Small intestine (tissue), 7 donors: ENCODE results near the gene C1QTNF3. TPM values are rescaled to one million over a fixed set of nuclear protein-coding genes. Genes with fewer than 3 reads are reported as not detected.

Experiments
- DNase-seq, 2 donors: peaks; one replicate each; pipeline versions ENCODE4 v3.0.0 to v3.0.0-alpha.2; 2013
- FAIRE-seq: peaks from 2 replicates; lab custom pipeline; 2012; peaks lifted over from hg19 to GRCh38; lab: Jason Lieb, UNC
- H3K27ac ChIP-seq, 3 donors: one replicate each; pipeline ENCODE4 v1.5.1; 2013; ENCODE audit warnings: low read length in 2 of 3, mild to moderate bottlenecking in 2 of 3, control low read depth in 1 of 3, inconsistent platforms in 1 of 3, low read depth in 1 of 3, moderate library complexity in 1 of 3
- H3K27me3 ChIP-seq, 3 donors: one replicate each; pipeline ENCODE4 v1.6.1; 2013; ENCODE audit warnings: low read length in 3 of 3, inconsistent platforms in 1 of 3; ENCODE audit not compliant: control insufficient read depth in 3 of 3, insufficient read depth in 3 of 3
- H3K36me3 ChIP-seq, 3 donors: one replicate each; pipeline ENCODE4 v1.6.1; 2013; ENCODE audit warnings: low read length in 3 of 3, inconsistent platforms in 1 of 3, low read depth in 1 of 3, mild to moderate bottlenecking in 1 of 3, moderate library complexity in 1 of 3; ENCODE audit not compliant: control insufficient read depth in 3 of 3, insufficient read depth in 2 of 3
- H3K4me1 ChIP-seq, 3 donors: one replicate each; pipeline ENCODE4 v1.6.1; 2013; ENCODE audit warnings: low read length in 2 of 3, inconsistent platforms in 1 of 3, low read depth in 1 of 3, mild to moderate bottlenecking in 1 of 3, moderate library complexity in 1 of 3; ENCODE audit not compliant: control insufficient read depth in 3 of 3, insufficient read depth in 2 of 3
- H3K4me3 ChIP-seq, 3 donors: one replicate each; pipeline ENCODE4 v1.5.1; 2013; ENCODE audit warnings: low read length in 3 of 3, control low read depth in 1 of 3, inconsistent platforms in 1 of 3, low read depth in 1 of 3, mild to moderate bottlenecking in 1 of 3, moderate library complexity in 1 of 3
- H3K9me3 ChIP-seq, 2 donors: one replicate each; pipeline ENCODE4 v1.6.1; 2013; ENCODE audit warnings: low read depth in 1 of 2, low read length in 1 of 2; ENCODE audit not compliant: control insufficient read depth in 2 of 2, insufficient read depth in 1 of 2
- WGBS, 3 donors: extraction: QIAGEN DNeasy Blood & Tissue Kit; methylation state at CpG; one replicate each; pipeline ENCODE4 v1.1.7; 2013; 5-methylcytosine and 5-hydroxymethylcytosine counted together
- polyA plus RNA-seq, 4 donors: library from polyadenylated mRNA; stranded (reverse) in 3 of 4; unstranded in 1 of 4; fragments of 200-250 nt in 3 of 4; fragments of 120-200 nt in 1 of 4; gene quantifications; one replicate each; pipeline versions ENCODE4 v1.2.1 to v1.2.3, GENCODE V29; 2013
- donor health status: healthy with polysubstance abuse.
- donor health status: control.
- donor health status: control.
- donor health status: Bipolar disorder and iron deficiency.
- donor health status: healthy.

Gene C1QTNF3
- polyA plus RNA-seq, 4 donors = 0.54 to 47.0 (median 3.5) TPM

GRCh38 chr5:33968211-33969005, 74.6 kb downstream of the C1QTNF3 start:
- no peak overlapping the region for H3K4me3 ChIP-seq
- DNase-seq (no peak), FAIRE-seq (no peak)
- H3K4me1 ChIP-seq = peaks cover 0 to 4% (median 0%) of the 10 kb centered on the region in 3 donors
- H3K27me3 ChIP-seq = no peaks in the 10 kb centered on the region
- no peaks in the 10 kb centered on the region for H3K9me3 ChIP-seq
- WGBS, 3 donors = 67 to 75% (median 71%) methylated on average over 3 of the region's 3 CpGs
- no peaks in the 10 kb centered on the region for H3K36me3 ChIP-seq
- no peak overlapping the region for H3K27ac ChIP-seq

Other genes starting within 250 kb of the C1QTNF3 start
- gene ADAMTS12, start 151.2 kb downstream of the C1QTNF3 start, polyA plus RNA-seq = 1 to 10 TPM in 1 of 4 donors, under 1 TPM in 2, not detected in 1; 0.37 to 2.8 (median 0.54) TPM
- under 1 TPM in 1 of 4 donors, not detected in 3; 0.03 TPM for gene RXFP3, start 106.8 kb downstream of the C1QTNF3 start, polyA plus RNA-seq
- gene SLC45A2, start 58.5 kb downstream of the C1QTNF3 start, polyA plus RNA-seq = under 1 TPM in 1 of 4 donors, not detected in 3; 0.27 TPM
- 100 to 1,000 TPM in 1 of 4 donors, 10 to 100 TPM in 3; 13.0 to 168 (median 22.4) TPM for gene AMACR, start 35.2 kb downstream of the C1QTNF3 start, polyA plus RNA-seq